GM18517 (cell line): Measurements from ENCODE around the gene DIAPH1.

ENCODE experiments used
- ATAC-seq: cut with Tn5 transposase; IDR thresholded peaks from one replicate; pipeline ENCODE4 v1.9.1; 2021; ENCODE audit warnings: mild to moderate bottlenecking, moderate library complexity; ENCODE audit not compliant: unreplicated experiment

Gene DIAPH1

GRCh38 chr5:141487131-141487530 is 131.7 kb downstream of the DIAPH1 start:
- ATAC-seq, result no peak

GRCh38 chr5:141486091-141486490 is 132.7 kb downstream of the DIAPH1 start:
- no peak for ATAC-seq

GRCh38 chr5:141485321-141486055 is 133.3 kb downstream of the DIAPH1 start:
- ATAC-seq, result no peak

GRCh38 chr5:141484641-141485311 is 134.0 kb downstream of the DIAPH1 start, which contains the start of gene PCDHGC4:
PCDHGC4 (plus strand) TSS chr5:141485030; CDS start chr5:141485174, 144 bp downstream.
- ATAC-seq, result no peak

GRCh38 chr5:141484310-141484640 is 134.5 kb downstream of the DIAPH1 start:
- ATAC-seq, result no peak

GRCh38 chr5:141483902-141484301 is 134.9 kb downstream of the DIAPH1 start:
- no peak for ATAC-seq

- no peak for ATAC-seq
Observed at GRCh38 chr5:141479776-141480175, 139.0 kb downstream of the DIAPH1 start.

GRCh38 chr5:141478321-141478945 is 140.4 kb downstream of the DIAPH1 start:
- ATAC-seq, result no peak

- ATAC-seq, result no peak
Observed at GRCh38 chr5:141477815-141478214, 141.0 kb downstream of the DIAPH1 start.

- ATAC-seq, result no peak
Observed at GRCh38 chr5:141477044-141477575, 141.7 kb downstream of the DIAPH1 start.

GRCh38 chr5:141476132-141476911 is 142.5 kb downstream of the DIAPH1 start:
- ATAC-seq, result peak; percentile 20

GRCh38 chr5:141475625-141476131 is 143.1 kb downstream of the DIAPH1 start, which contains the start of gene PCDHGC3:
PCDHGC3 (plus strand) TSS chr5:141475966; CDS start chr5:141476117, 151 bp downstream.
- ATAC-seq, result peak; percentile 99

- no peak for ATAC-seq
Observed at GRCh38 chr5:141465351-141465750, 153.4 kb downstream of the DIAPH1 start.
